ACHN (cell line): ENCODE measurements around the gene IQCE.
A peak's percentile ranks its signal among the peaks of the same experiment; 100 is the strongest.

Experiments used
- DNase-seq: peaks from one replicate; pipeline ENCODE4 v3.0.0-alpha.2; 2015
- in situ Hi-C: cut with HindIII; loops from 2 replicates; pipeline ENCODE4 v1.10.0; 2017; ENCODE audit warnings: low sequenced_read_pairs, low pct_ligation_motif_present, low pct_unique_long_range_greater_than_20kb

The IQCE gene

GRCh38 chr7:2568521-2569223 is 9.9 kb downstream of the IQCE start:
- DNase-seq = no peak
- in situ Hi-C loops = no loop called here

- no peak for DNase-seq
- in situ Hi-C loops = no loop called here
These were observed 10.6 kb downstream of the IQCE start for GRCh38 chr7:2569421-2569820.

GRCh38 chr7:2570021-2570420 is 11.2 kb downstream of the IQCE start:
- in situ Hi-C loops = no loop called here
- DNase-seq = no peak

GRCh38 chr7:2571409-2571808 is 12.6 kb downstream of the IQCE start:
- no peak for DNase-seq
- in situ Hi-C loops = no loop called here

GRCh38 chr7:2572101-2572842 is 13.5 kb downstream of the IQCE start:
- peak; percentile 69 for DNase-seq

GRCh38 chr7:2573761-2574160 is 15.0 kb downstream of the IQCE start:
- no peak for DNase-seq
- in situ Hi-C loops = no loop called here

More at GRCh38 chr7:2572101-2572842, 13.5 kb downstream of the IQCE start:
- in situ Hi-C loops = no loop called here

- in situ Hi-C loops = no loop called here
- no peak for DNase-seq
These were observed 16.4 kb downstream of the IQCE start for GRCh38 chr7:2575046-2575732.

- no peak for DNase-seq
- in situ Hi-C loops = no loop called here
These were observed 17.1 kb downstream of the IQCE start for GRCh38 chr7:2575733-2576340.

- in situ Hi-C loops = no loop called here
These were observed 18.1 kb downstream of the IQCE start for GRCh38 chr7:2576742-2577491.

GRCh38 chr7:2577914-2578680 is 19.3 kb downstream of the IQCE start:
- in situ Hi-C loops = no loop called here
- DNase-seq = no peak

More at GRCh38 chr7:2576742-2577491, 18.1 kb downstream of the IQCE start:
- no peak for DNase-seq

- in situ Hi-C loops = no loop called here
- DNase-seq = no peak
These were observed 21.9 kb downstream of the IQCE start for GRCh38 chr7:2580636-2581035.

GRCh38 chr7:2582006-2582735 is 23.4 kb downstream of the IQCE start:
- in situ Hi-C loops = no loop called here
- no peak for DNase-seq

- in situ Hi-C loops = no loop called here
- DNase-seq = no peak
These were observed 25.2 kb downstream of the IQCE start for GRCh38 chr7:2583798-2584580.

GRCh38 chr7:2585446-2585845 is 26.7 kb downstream of the IQCE start:
- DNase-seq = no peak
- in situ Hi-C loops = no loop called here

- in situ Hi-C loops = no loop called here
- DNase-seq = no peak
These were observed 27.7 kb downstream of the IQCE start for GRCh38 chr7:2586326-2587020.

- no peak for DNase-seq
- in situ Hi-C loops = no loop called here
These were observed 28.4 kb downstream of the IQCE start for GRCh38 chr7:2587134-2587533.
